ENCODE data around the gene NES.
A peak's percentile ranks its signal among the peaks of the same experiment; 100 is the strongest.

NES gene

GRCh38 chr1:156704930-156705320, 27.7 kb upstream of the NES start:
- peak overlapping the region in 1 of 2 donors; percentile 25 for H3K9ac ChIP-seq (ENCODE audit: low read depth in 1 of 2, low read length in 2 of 2)

DNA sequence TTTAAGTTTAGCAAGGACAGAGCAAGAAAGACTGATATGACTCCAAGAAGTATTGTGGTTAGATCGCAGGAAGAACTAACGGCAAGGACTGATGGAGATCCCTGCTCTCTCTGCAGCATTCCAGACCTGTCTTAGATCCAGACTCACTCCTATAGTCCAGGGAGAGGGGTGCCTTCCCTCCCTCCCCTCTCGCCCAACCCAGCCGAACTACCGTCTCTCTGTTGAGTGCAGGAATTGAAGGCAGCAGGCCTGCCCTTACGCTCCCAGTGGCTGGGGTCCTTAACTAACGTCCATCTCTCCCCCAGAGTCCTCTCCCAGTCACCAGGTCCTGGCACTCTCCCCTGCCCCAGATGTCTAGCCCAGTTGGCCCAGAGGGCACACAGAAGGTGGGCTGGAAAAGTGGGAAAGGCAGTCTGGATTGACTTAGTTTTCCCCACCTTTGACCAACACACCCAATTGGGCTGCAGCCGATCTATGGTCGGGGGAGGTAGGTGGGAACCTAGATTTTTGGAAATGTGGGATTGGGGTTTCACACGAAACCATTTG, 27.0 kb upstream of the NES start:
- H3K27ac ChIP-seq (ENCODE audit: low read depth in 2 of 2, low read length in 2 of 2): no peak overlapping the region
- peaks cover 20 to 24% of the 10 kb centered on the region in 2 donors for H3K27me3 ChIP-seq (ENCODE audit: control insufficient read depth in 2 of 2, insufficient read depth in 2 of 2, low read length in 2 of 2)
- H3K9ac ChIP-seq (ENCODE audit: low read depth in 1 of 2, low read length in 2 of 2): no peak overlapping the region
- H3K36me3 ChIP-seq (ENCODE audit: control insufficient read depth in 2 of 2, insufficient read depth in 2 of 2, low read length in 2 of 2): no peaks in the 10 kb centered on the region
- no peaks in the 10 kb centered on the region for H3K9me3 ChIP-seq (ENCODE audit: control insufficient read depth in 2 of 2, low read length in 2 of 2)
- H3K4me3 ChIP-seq (ENCODE audit: low read length in 2 of 2): no peak overlapping the region
- H3K4me1 ChIP-seq (ENCODE audit: control insufficient read depth in 2 of 2, insufficient read depth in 2 of 2, low read length in 2 of 2): peaks cover 18 to 20% of the 10 kb centered on the region in 2 donors

More at GRCh38 chr1:156704930-156705320, 27.7 kb upstream of the NES start:
- no peaks in the 10 kb centered on the region for H3K36me3 ChIP-seq (ENCODE audit: control insufficient read depth in 2 of 2, insufficient read depth in 2 of 2, low read length in 2 of 2)
- H3K4me3 ChIP-seq (ENCODE audit: low read length in 2 of 2): peak overlapping the region; percentile 38 to 44
- H3K9me3 ChIP-seq (ENCODE audit: control insufficient read depth in 2 of 2, low read length in 2 of 2): no peaks in the 10 kb centered on the region
- H3K27ac ChIP-seq (ENCODE audit: low read depth in 2 of 2, low read length in 2 of 2): no peak overlapping the region
- peaks cover 20 to 24% of the 10 kb centered on the region in 2 donors for H3K27me3 ChIP-seq (ENCODE audit: control insufficient read depth in 2 of 2, insufficient read depth in 2 of 2, low read length in 2 of 2)
- peaks cover 20 to 21% of the 10 kb centered on the region in 2 donors for H3K4me1 ChIP-seq (ENCODE audit: control insufficient read depth in 2 of 2, insufficient read depth in 2 of 2, low read length in 2 of 2)

DNA sequence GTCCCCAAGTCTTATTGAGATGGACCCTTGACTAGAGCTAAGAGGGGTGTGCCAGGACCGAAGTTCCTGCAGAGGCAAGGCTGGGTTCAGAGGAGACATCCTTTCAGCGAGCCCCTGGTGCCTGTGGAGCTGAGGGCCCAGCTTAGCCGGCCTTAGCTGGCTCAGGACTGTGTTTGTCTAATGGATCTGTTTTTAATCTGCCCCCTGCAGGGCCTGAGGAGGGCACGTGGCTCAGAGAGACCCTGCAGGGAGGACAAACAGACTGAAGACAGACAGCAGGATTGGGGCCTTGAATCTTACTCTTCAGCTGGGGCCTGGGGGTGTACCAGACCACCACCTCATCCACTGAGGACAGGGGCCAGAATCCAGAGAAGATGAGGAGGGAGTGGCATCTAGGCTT, 26.5 kb upstream of the NES start:
- H3K9ac ChIP-seq (ENCODE audit: low read depth in 1 of 2, low read length in 2 of 2): no peak overlapping the region
- no peaks in the 10 kb centered on the region for H3K9me3 ChIP-seq (ENCODE audit: control insufficient read depth in 2 of 2, low read length in 2 of 2)
- no peaks in the 10 kb centered on the region for H3K36me3 ChIP-seq (ENCODE audit: control insufficient read depth in 2 of 2, insufficient read depth in 2 of 2, low read length in 2 of 2)
- peaks cover 18 to 20% of the 10 kb centered on the region in 2 donors for H3K4me1 ChIP-seq (ENCODE audit: control insufficient read depth in 2 of 2, insufficient read depth in 2 of 2, low read length in 2 of 2)
- no peak overlapping the region for H3K27ac ChIP-seq (ENCODE audit: low read depth in 2 of 2, low read length in 2 of 2)
- H3K27me3 ChIP-seq (ENCODE audit: control insufficient read depth in 2 of 2, insufficient read depth in 2 of 2, low read length in 2 of 2): peaks cover 20 to 24% of the 10 kb centered on the region in 2 donors
- no peak overlapping the region for H3K4me3 ChIP-seq (ENCODE audit: low read length in 2 of 2)

DNA sequence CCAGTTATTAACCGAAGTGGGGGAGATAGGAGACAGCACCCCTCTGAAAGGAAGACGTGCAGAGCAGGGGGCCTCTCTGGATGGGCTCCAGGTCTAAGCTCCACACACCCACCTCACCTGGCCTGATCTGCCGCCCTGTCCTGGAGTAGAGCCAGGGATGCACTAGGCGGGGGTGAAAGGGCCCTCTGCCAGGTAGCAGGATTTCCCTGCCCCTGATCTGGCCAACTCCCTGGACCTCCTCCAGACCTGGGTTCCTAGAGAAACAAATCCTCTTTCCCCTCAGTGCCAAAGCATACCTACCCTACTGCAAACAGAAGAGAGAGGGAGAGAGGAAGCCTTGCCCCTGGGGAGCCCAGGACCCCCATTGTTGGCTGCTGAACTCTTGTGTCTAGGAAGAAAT, 26.1 kb upstream of the NES start:
- Histone ChIP-seq H3K4me3 (ENCODE audit: low read length in 2 of 2) (no peak overlapping the region), H3K4me1 (ENCODE audit: control insufficient read depth in 2 of 2, insufficient read depth in 2 of 2, low read length in 2 of 2) (peaks cover 18 to 20% of the 10 kb centered on the region in 2 donors), H3K9me3 (ENCODE audit: control insufficient read depth in 2 of 2, low read length in 2 of 2) (no peaks in the 10 kb centered on the region), H3K9ac (ENCODE audit: low read depth in 1 of 2, low read length in 2 of 2) (no peak overlapping the region), H3K36me3 (ENCODE audit: control insufficient read depth in 2 of 2, insufficient read depth in 2 of 2, low read length in 2 of 2) (no peaks in the 10 kb centered on the region), H3K27me3 (ENCODE audit: control insufficient read depth in 2 of 2, insufficient read depth in 2 of 2, low read length in 2 of 2) (peaks cover 20 to 24% of the 10 kb centered on the region in 2 donors), H3K27ac (ENCODE audit: low read depth in 2 of 2, low read length in 2 of 2) (no peak overlapping the region)

- Histone ChIP-seq H3K27me3 (ENCODE audit: control insufficient read depth in 2 of 2, insufficient read depth in 2 of 2, low read length in 2 of 2) (peaks cover 17 to 24% of the 10 kb centered on the region in 2 donors), H3K4me1 (ENCODE audit: control insufficient read depth in 2 of 2, insufficient read depth in 2 of 2, low read length in 2 of 2) (peaks cover 10 to 11% of the 10 kb centered on the region in 2 donors), H3K27ac (ENCODE audit: low read depth in 2 of 2, low read length in 2 of 2) (no peak overlapping the region)
These were observed 23.7 kb upstream of the NES start for GRCh38 chr1:156700736-156701531.

DNA sequence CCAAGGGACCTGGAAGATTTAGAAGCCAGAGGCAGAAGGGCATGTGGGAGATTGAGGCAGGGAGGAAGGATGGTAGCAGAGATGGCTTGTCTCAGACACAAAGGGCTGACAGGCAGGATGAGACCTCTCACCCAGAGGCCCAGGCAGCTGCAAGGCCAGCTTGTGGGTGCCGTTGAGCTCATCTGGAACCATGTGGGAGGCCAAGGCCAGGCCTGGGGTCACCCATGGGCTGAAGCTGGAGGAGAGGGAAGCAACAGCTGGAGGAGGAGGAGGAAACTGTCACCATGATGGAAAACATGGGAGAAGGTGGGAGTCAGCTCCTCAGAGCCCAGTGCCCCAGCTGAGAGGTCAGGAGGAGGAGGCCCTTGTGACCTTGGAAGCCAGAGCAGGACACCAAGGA, 21.8 kb upstream of the NES start:
- H3K9ac ChIP-seq (ENCODE audit: low read depth in 1 of 2, low read length in 2 of 2): no peak overlapping the region
- peaks cover 5 to 13% of the 10 kb centered on the region in 2 donors for H3K27me3 ChIP-seq (ENCODE audit: control insufficient read depth in 2 of 2, insufficient read depth in 2 of 2, low read length in 2 of 2)
- H3K4me3 ChIP-seq (ENCODE audit: low read length in 2 of 2): no peak overlapping the region
- no peaks in the 10 kb centered on the region for H3K36me3 ChIP-seq (ENCODE audit: control insufficient read depth in 2 of 2, insufficient read depth in 2 of 2, low read length in 2 of 2)
- peaks cover 0 to 7% of the 10 kb centered on the region in 2 donors for H3K4me1 ChIP-seq (ENCODE audit: control insufficient read depth in 2 of 2, insufficient read depth in 2 of 2, low read length in 2 of 2)
- H3K9me3 ChIP-seq (ENCODE audit: control insufficient read depth in 2 of 2, low read length in 2 of 2): no peaks in the 10 kb centered on the region
- no peak overlapping the region for H3K27ac ChIP-seq (ENCODE audit: low read depth in 2 of 2, low read length in 2 of 2)

More at GRCh38 chr1:156700736-156701531, 23.7 kb upstream of the NES start:
- Histone ChIP-seq H3K36me3 (ENCODE audit: control insufficient read depth in 2 of 2, insufficient read depth in 2 of 2, low read length in 2 of 2) (no peaks in the 10 kb centered on the region), H3K9ac (ENCODE audit: low read depth in 1 of 2, low read length in 2 of 2) (no peak overlapping the region), H3K9me3 (ENCODE audit: control insufficient read depth in 2 of 2, low read length in 2 of 2) (no peaks in the 10 kb centered on the region), H3K4me3 (ENCODE audit: low read length in 2 of 2) (no peak overlapping the region)

DNA sequence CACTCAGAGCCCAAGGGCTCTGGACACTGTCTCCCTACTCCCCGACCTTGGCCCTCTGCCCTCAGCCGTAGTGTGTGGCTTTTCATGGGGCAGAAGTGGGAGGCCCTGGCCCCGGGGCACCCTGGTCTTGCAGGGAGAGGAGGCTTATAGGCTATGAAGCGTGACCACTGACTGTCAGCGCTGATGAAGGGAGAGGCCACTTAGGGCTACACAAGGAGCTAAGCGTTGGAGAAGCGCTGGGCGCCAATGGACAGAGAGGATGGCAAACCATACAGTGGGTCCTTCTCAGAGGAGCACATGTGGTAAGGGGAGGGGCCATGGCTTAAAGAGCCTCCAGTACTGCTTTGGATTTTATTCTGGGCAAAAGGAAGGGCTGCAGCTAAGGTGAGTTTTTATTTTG, 20.3 kb upstream of the NES start:
- no peaks in the 10 kb centered on the region for H3K36me3 ChIP-seq (ENCODE audit: control insufficient read depth in 2 of 2, insufficient read depth in 2 of 2, low read length in 2 of 2)
- H3K9me3 ChIP-seq (ENCODE audit: control insufficient read depth in 2 of 2, low read length in 2 of 2): no peaks in the 10 kb centered on the region
- peaks cover 3 to 10% of the 10 kb centered on the region in 2 donors for H3K27me3 ChIP-seq (ENCODE audit: control insufficient read depth in 2 of 2, insufficient read depth in 2 of 2, low read length in 2 of 2)
- H3K9ac ChIP-seq (ENCODE audit: low read depth in 1 of 2, low read length in 2 of 2): no peak overlapping the region
- no peak overlapping the region for H3K4me3 ChIP-seq (ENCODE audit: low read length in 2 of 2)
- H3K4me1 ChIP-seq (ENCODE audit: control insufficient read depth in 2 of 2, insufficient read depth in 2 of 2, low read length in 2 of 2): peaks cover 0 to 17% of the 10 kb centered on the region in 2 donors
- no peak overlapping the region for H3K27ac ChIP-seq (ENCODE audit: low read depth in 2 of 2, low read length in 2 of 2)

GRCh38 chr1:156696755-156697154, 19.5 kb upstream of the NES start:
- no peak overlapping the region for H3K9ac ChIP-seq (ENCODE audit: low read depth in 1 of 2, low read length in 2 of 2)
- no peaks in the 10 kb centered on the region for H3K9me3 ChIP-seq (ENCODE audit: control insufficient read depth in 2 of 2, low read length in 2 of 2)
- peaks cover 9 to 13% of the 10 kb centered on the region in 2 donors for H3K27me3 ChIP-seq (ENCODE audit: control insufficient read depth in 2 of 2, insufficient read depth in 2 of 2, low read length in 2 of 2)
- H3K36me3 ChIP-seq (ENCODE audit: control insufficient read depth in 2 of 2, insufficient read depth in 2 of 2, low read length in 2 of 2): no peaks in the 10 kb centered on the region
- peaks cover 0 to 19% of the 10 kb centered on the region in 2 donors for H3K4me1 ChIP-seq (ENCODE audit: control insufficient read depth in 2 of 2, insufficient read depth in 2 of 2, low read length in 2 of 2)
- H3K27ac ChIP-seq (ENCODE audit: low read depth in 2 of 2, low read length in 2 of 2): no peak overlapping the region
- no peak overlapping the region for H3K4me3 ChIP-seq (ENCODE audit: low read length in 2 of 2)

DNA sequence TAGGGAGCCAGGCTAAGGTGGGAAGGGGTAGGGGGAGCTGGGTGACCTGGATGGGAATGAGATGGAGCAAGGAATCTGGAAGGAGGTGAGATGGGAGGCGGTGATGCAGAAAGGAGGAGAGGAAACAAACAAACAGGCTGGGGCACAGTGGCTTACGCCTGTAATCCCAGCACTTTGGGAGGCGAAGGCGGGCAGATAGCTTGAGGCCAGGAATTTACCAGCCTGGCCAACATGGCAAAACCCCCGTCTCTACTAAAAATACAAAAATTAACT, 17.4 kb upstream of the NES start:
- Histone ChIP-seq H3K4me1 (ENCODE audit: control insufficient read depth in 2 of 2, insufficient read depth in 2 of 2, low read length in 2 of 2) (peaks cover 0 to 20% of the 10 kb centered on the region in 2 donors), H3K27me3 (ENCODE audit: control insufficient read depth in 2 of 2, insufficient read depth in 2 of 2, low read length in 2 of 2) (peaks cover 23 to 30% of the 10 kb centered on the region in 2 donors), H3K9ac (ENCODE audit: low read depth in 1 of 2, low read length in 2 of 2) (no peak overlapping the region), H3K27ac (ENCODE audit: low read depth in 2 of 2, low read length in 2 of 2) (no peak overlapping the region), H3K36me3 (ENCODE audit: control insufficient read depth in 2 of 2, insufficient read depth in 2 of 2, low read length in 2 of 2) (no peaks in the 10 kb centered on the region), H3K9me3 (ENCODE audit: control insufficient read depth in 2 of 2, low read length in 2 of 2) (no peaks in the 10 kb centered on the region), H3K4me3 (ENCODE audit: low read length in 2 of 2) (no peak overlapping the region)

DNA sequence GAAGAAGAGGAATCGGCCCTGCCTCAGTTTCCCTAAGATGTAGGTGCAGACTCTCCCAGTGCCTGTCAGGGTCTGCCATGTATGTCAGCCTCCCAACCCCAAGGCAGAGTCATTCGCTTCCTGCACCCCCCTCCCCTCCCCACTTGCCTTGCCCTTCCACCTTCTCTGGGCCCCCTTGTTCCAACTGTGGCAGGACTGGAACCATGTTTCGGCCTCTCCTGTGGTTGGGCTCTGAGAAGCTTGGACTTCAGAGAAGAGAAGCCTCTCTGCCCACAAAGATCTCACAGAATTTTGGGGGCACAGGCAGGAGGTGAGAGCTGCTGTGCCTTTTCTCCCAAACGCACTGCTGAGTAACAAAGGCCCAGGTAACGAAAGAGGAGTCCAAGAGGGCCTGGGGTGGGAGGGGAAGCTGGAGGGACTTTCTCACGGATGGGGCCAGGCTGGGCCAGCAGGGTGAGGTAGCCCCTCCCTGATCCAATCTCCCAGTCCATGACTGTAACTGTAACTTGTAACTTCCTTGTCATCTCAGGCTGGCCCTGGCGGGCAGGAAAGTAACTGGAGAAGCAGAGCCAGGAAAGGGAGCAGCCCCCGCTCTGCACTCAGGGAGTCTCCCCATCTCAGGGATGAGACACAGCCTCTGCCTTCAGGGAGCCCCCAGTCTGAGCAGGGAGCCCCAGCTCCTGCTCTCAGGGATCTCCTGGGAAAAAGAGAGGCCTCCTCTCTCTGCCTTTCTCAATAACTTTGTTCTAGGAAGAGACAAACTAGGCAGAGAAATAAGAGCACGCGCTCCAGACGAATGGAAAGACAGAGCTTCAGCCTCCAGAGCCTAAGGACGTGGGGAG, 16.9 kb upstream of the NES start:
- Histone ChIP-seq H3K27ac (ENCODE audit: low read depth in 2 of 2, low read length in 2 of 2) (no peak overlapping the region), H3K4me3 (ENCODE audit: low read length in 2 of 2) (no peak overlapping the region), H3K9ac (ENCODE audit: low read depth in 1 of 2, low read length in 2 of 2) (no peak overlapping the region), H3K4me1 (ENCODE audit: control insufficient read depth in 2 of 2, insufficient read depth in 2 of 2, low read length in 2 of 2) (peaks cover 0 to 21% of the 10 kb centered on the region in 2 donors), H3K9me3 (ENCODE audit: control insufficient read depth in 2 of 2, low read length in 2 of 2) (no peaks in the 10 kb centered on the region), H3K36me3 (ENCODE audit: control insufficient read depth in 2 of 2, insufficient read depth in 2 of 2, low read length in 2 of 2) (no peaks in the 10 kb centered on the region), H3K27me3 (ENCODE audit: control insufficient read depth in 2 of 2, insufficient read depth in 2 of 2, low read length in 2 of 2) (peaks cover 25 to 34% of the 10 kb centered on the region in 2 donors)
